NCI-H460 (cell line): ENCODE results near the gene ZDHHC14. TPM values are rescaled to one million over a fixed set of nuclear protein-coding genes. Genes with fewer than 3 reads are reported as not detected.
A peak's percentile ranks its signal among the peaks of the same experiment; 100 is the strongest.
"Not testable (repeated sequence)": the region's sequence is repeated elsewhere in the genome, so short reads cannot be mapped to it uniquely, and the experiment has no call there.

Experiments used
- DNase-seq: peaks from one replicate; pipeline ENCODE4 v3.0.0-alpha.2; 2016; ENCODE audit warnings: low read depth; ENCODE audit errors: extremely low read depth
- total RNA-seq: library from RNA; depleted of rRNA; stranded (reverse); fragments of >200 nt; shearing (Covaris generic); gene quantifications from 2 replicates; pipeline ENCODE4 v1.2.3, GENCODE V29; 2014

Gene ZDHHC14
- total RNA-seq, 1 experiment from 2014 or later: 2.4 TPM

GRCh38 chr6:157586088-157586414 lies 205.1 kb downstream of the ZDHHC14 start:
- no peak for DNase-seq

GRCh38 chr6:157586476-157587126 lies 205.6 kb downstream of the ZDHHC14 start:
- DNase-seq: no peak

GRCh38 chr6:157587127-157587926 lies 206.3 kb downstream of the ZDHHC14 start:
- no peak for DNase-seq

- DNase-seq: not testable (repeated sequence)
Observed at GRCh38 chr6:157590654-157591053, 209.7 kb downstream of the ZDHHC14 start.

GRCh38 chr6:157592541-157592940 lies 211.6 kb downstream of the ZDHHC14 start:
- DNase-seq: no peak

- DNase-seq: no peak
Observed at GRCh38 chr6:157592980-157593379, 212.0 kb downstream of the ZDHHC14 start.

DNA sequence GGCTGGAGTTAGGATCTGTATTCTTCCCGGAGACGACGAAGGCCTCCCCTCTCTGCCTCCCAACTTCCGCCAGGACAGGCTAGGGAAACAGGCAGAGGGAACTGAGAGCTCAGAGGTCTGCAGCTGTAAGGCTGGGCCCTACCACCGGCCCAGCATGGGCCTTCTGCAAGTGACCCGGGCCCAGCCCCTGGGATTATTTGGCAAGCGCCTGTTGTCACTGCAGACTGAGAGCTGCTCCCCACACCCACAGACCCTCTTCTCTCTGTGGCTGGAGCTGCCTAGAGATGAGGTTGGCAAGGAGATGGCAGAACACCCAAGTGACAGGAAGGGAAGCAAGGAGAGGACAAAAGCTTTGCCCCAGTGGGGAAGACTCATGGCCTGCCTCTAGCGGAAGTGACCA lies 212.6 kb downstream of the ZDHHC14 start:
- no peak for DNase-seq

GRCh38 chr6:157594292-157594691 lies 213.3 kb downstream of the ZDHHC14 start:
- no peak for DNase-seq

GRCh38 chr6:157595768-157596167 lies 214.8 kb downstream of the ZDHHC14 start:
- DNase-seq: no peak

DNA sequence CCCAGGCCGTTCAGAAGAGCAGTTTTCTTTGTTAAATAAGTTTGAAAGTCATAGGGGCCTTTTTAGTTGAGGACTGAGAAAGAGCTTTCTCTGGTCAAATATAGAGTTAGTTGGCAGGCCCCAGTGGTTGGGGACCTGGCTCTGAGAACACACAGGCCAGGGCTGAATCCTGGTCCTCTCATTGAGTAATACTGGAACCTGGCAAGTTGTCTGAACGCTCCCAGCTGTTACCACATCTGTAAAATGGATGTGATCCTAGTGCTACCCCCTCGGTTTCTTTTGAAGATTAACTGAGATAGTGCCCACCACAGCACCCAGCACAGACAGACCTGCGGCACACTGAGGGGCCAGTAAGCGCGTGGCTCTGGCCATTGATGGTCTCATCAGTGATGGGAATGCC lies 215.5 kb downstream of the ZDHHC14 start:
- DNase-seq: no peak

DNA sequence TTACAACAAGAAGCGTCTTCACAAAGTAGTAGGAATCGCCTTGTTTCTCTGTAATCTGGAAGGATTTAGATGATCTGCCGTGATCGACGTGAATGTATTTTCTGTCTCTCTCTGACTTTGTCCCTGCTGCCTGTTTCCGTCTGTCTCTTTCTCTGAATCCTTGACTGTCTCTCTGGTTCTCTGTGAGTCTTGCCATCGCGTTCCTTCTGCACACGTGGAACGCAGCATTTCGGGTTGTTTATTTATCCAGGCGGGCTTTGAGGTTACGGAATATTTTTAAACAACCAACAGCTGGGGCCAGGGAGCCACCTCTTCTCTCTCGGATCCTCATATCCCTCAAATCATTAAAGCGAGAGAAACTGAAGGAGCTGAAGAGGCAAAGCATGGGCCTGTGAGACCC lies 215.9 kb downstream of the ZDHHC14 start:
- DNase-seq: no peak

DNA sequence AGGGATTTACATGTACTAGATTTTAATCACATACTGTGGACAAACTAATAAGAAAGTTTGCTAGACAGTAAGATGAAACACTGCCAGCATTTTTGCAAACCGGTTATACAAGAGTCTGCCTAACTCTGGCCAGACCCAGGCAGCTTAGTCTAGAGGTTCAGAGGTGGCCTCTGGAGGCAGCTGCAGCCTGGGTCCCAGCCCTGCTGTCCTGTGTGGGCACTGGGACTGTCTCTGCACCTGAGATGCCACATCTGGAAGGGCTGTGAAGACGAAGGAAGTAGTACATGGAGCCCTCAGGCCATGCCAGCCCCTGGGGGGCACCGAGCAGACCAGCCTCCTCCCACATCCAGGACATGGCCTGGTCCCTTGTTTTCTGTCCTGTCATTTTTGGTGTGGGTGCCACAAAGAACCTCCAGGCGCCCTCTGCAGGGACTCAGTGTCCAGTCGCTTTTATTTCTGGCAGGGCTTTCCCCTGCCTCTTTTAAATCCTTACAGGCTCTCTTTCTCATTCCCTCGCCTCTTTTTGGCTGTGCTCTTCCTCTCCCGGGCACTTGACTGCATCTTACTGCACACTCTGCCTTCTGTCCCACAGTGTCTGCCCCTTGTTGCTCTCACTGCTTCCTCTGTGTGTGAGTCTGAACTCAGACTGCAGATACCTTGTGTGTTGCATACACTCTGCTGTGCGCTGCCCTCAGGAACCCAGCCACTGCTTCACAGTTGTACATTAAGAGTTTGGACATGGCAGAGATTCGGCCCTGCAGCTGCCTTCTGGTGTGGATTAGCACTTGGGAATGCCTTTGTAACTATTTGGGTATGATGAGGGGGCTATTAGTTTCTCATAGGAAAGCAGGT lies 216.7 kb downstream of the ZDHHC14 start:
- peak; percentile 28 for DNase-seq

DNA sequence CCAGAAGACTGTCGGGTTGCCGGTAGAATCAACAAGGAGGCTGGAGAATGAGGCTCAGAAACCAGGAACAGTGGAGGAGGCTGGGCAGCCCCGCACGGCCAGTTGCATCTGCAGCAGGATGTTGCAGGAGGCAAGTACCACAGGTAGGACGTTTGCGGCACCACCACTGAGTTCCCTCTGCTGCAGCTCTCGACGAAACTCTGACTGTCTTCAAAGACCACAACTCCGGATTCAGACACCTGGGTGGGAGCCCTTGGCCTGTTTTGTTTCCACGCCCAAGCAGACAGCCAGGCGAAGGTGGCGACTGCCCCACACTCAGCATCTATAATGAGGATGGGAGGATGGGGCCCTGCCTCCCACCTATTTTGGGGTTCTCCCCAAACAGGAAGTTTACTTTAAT lies 218.2 kb downstream of the ZDHHC14 start:
- DNase-seq: no peak

GRCh38 chr6:157600807-157601206 lies 219.8 kb downstream of the ZDHHC14 start:
- DNase-seq: no peak

DNA sequence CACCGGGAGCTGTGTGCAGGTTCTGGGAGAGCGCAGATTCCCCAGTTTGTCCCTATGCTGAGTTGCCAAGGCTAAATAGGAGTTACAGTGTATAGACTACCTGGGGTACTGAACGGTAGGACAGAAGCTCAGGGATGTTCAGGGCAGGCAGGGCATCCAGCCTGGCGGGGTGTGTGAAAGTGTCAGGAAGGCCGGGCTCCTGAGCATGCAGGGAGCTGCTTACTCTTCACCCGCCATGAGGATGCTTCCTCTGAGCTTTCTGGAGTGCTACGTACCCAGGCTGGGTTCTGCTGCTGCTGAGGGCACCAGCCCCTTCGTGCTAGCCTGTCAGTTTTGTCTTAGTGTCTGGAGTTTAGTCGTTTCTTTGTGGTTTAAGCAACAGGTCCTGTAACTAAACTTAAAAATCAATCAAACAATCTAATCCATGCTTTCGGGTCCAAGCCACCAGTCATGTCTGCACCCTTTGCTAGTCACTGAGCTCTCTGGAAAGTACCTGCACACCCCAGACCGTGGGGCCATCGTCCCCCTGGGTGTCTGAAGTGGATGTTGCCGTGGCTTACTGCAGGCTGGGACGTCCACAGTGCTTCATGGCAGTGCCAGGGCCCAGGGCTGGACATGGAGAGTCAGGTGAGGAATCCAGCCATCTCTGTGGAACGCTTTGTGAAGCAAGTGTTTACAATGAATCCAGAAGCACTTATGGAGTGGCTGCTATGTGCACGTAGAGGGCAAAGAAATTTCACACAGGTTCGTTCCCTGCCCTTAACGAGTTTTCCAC lies 221.7 kb downstream of the ZDHHC14 start:
- DNase-seq: no peak

DNA sequence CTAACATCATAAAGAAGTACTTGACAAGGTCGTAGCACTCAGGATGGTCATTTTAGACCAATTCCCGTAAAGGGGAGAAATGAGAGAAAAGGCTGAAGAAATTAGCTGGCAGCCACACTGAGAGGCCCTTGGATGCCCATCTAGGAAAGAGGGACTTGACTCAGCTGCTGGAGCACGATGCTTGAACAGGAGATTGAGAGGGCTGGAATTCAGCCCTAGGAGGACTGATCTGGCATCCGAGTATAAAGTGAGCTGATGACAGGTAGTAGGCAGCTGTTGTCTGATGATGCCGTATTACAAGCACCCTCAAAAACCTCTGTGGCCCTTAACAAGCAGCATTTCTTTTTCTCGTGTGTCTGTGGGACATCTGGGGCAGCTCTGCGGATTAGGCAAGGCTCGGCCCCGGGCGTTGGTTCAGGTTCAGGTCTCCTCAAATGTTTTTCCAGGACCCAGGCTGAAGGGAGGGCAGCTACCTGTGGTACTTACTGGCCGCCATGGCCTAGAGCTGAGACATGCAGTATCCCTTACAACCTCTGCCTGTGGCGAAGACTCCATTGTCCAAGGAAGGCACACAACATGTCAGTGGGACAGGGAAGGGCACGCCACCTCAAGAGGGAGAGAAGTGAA lies 222.4 kb downstream of the ZDHHC14 start:
- no peak for DNase-seq

- DNase-seq: no peak
Observed at GRCh38 chr6:157603971-157604370, 223.0 kb downstream of the ZDHHC14 start.

- no peak for DNase-seq
Observed at GRCh38 chr6:157604816-157605215, 223.8 kb downstream of the ZDHHC14 start.

- no peak for DNase-seq
Observed at GRCh38 chr6:157605484-157605883, 224.5 kb downstream of the ZDHHC14 start.

DNA sequence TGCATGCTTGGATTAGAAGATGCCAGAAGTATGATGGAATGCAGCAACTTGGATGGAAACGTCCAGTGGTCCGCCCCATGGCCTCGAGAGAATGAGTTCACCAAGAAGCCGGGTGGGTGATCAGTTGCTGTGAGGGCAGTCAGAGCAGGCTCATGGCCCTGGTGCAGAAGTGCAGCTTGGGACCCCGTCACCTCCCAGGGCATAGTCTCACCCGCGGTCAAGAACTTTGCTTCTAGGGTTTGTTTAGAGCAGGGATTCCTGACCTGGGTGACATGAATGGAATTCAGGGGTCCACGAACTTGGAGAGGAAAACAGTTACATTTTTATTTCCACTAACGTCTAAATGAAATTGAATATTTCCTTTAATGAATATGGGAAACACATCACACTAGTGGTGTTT lies 225.5 kb downstream of the ZDHHC14 start:
- DNase-seq: no peak
